Activated naive CD4-positive, alpha-beta T cell treated with anti-CD3 and anti-CD28 coated beads for 36 hours (primary cell): ENCODE data around the gene NR1H2. TPM values are rescaled to one million over a fixed set of nuclear protein-coding genes. Genes with fewer than 3 reads are reported as not detected.
"Not testable (repeated sequence)": the region's sequence is repeated elsewhere in the genome, so short reads cannot be mapped to it uniquely, and the experiment has no call there.

ENCODE experiments used
- CTCF ChIA-PET: fragments of 350-600 bp; sonication (Branson Sonifier 250); formaldehyde crosslinking; loops from one replicate; lab custom pipeline; 2021; ENCODE audit warnings: antibody characterized with exemption; lab: Charles Lee
- DNase-seq: peaks from one replicate; pipeline ENCODE4 v3.0.0-alpha.2; 2020
- H3K27ac Mint-ChIP-seq: one replicate; pipeline ENCODE4 v1.8.0; 2021; ENCODE audit warnings: mild to moderate bottlenecking, mixed read lengths
- H3K27me3 Mint-ChIP-seq: one replicate; pipeline ENCODE4 v1.8.0; 2021; ENCODE audit warnings: low read depth, mixed read lengths
- H3K36me3 Mint-ChIP-seq: one replicate; pipeline ENCODE4 v1.8.0; 2021; ENCODE audit warnings: low read depth, mixed read lengths
- H3K4me1 Mint-ChIP-seq: one replicate; pipeline ENCODE4 v1.8.0; 2021; ENCODE audit warnings: low read depth, mixed read lengths
- H3K4me3 Mint-ChIP-seq: one replicate; pipeline ENCODE4 v1.8.0; 2021; ENCODE audit warnings: mild to moderate bottlenecking, moderate library complexity, mixed read lengths
- H3K9me3 Mint-ChIP-seq: one replicate; pipeline ENCODE4 v1.8.0; 2021; ENCODE audit warnings: mixed read lengths
- intact Hi-C: fragments of 100-400 bp; cut with micrococcal nuclease; formaldehyde crosslinking; loops from one replicate; pipeline ENCODE4 v1.15.1; 2023
- total RNA-seq, 2 experiments: library from RNA; stranded (reverse); gene quantifications; one replicate each; pipeline ENCODE4 v1.2.3, GENCODE V29; 2021

NR1H2 gene
- total RNA-seq, 2 experiments from 2014 or later, result 47.2 to 49.3 TPM

GRCh38 chr19:50352242-50352641 is 24.0 kb upstream of the NR1H2 start:
- no peak overlapping the region for H3K4me3 Mint-ChIP-seq
- intact Hi-C loops, result no loop called here

GRCh38 chr19:50353487-50353880 is 22.8 kb upstream of the NR1H2 start:
- CTCF ChIA-PET, result interaction anchor here (0.6 to 1.2 kb wide), 4 partner anchors 16 to 203 kb away, joined by 3 to 5 read pairs (median 4); no protein-coding TSS in a partner anchor
- H3K36me3 Mint-ChIP-seq, H3K27me3 Mint-ChIP-seq, H3K27ac Mint-ChIP-seq, intact Hi-C loops, H3K4me3 Mint-ChIP-seq, H3K9me3 Mint-ChIP-seq, DNase-seq: not testable (repeated sequence)
- H3K4me1 Mint-ChIP-seq, result peaks cover 11% of the 10 kb centered on the region

More at GRCh38 chr19:50352242-50352641, 24.0 kb upstream of the NR1H2 start:
- Mint-ChIP-seq H3K27ac (no peak overlapping the region), H3K36me3 (no peaks in the 10 kb centered on the region), H3K27me3 (peaks cover 2% of the 10 kb centered on the region), H3K4me1 (peaks cover 20% of the 10 kb centered on the region), H3K9me3 (no peaks in the 10 kb centered on the region)
- CTCF ChIA-PET, result interaction anchor here (1.0 kb wide), 1 partner anchor 101 kb away, joined by 3 read pairs; no protein-coding TSS in a partner anchor
- no peak for DNase-seq

GRCh38 chr19:50356691-50357177 is 19.5 kb upstream of the NR1H2 start:
- DNase-seq, result no peak
- H3K27me3 Mint-ChIP-seq, result no peaks in the 10 kb centered on the region
- peaks cover 38% of the 10 kb centered on the region for H3K4me1 Mint-ChIP-seq
- peaks cover 29% of the 10 kb centered on the region for H3K36me3 Mint-ChIP-seq
- intact Hi-C loops, result loop anchor here (1.0 to 5.0 kb wide), 9 partner anchors 9 to 200 kb away; partner anchors contain the start of genes EMC10, GARIN5A, JOSD2 and KCNC3
- CTCF ChIA-PET, result interaction anchor here (0.7 to 2.6 kb wide), 18 partner anchors 9 to 200 kb away, joined by 3 to 19 read pairs (median 5); partner anchors contain the start of genes JOSD2 and NR1H2
- peak overlapping the region; percentile 92 for H3K27ac Mint-ChIP-seq
- H3K9me3 Mint-ChIP-seq, result peaks cover 2% of the 10 kb centered on the region
- H3K4me3 Mint-ChIP-seq, result peak overlapping the region; percentile 82

DNA sequence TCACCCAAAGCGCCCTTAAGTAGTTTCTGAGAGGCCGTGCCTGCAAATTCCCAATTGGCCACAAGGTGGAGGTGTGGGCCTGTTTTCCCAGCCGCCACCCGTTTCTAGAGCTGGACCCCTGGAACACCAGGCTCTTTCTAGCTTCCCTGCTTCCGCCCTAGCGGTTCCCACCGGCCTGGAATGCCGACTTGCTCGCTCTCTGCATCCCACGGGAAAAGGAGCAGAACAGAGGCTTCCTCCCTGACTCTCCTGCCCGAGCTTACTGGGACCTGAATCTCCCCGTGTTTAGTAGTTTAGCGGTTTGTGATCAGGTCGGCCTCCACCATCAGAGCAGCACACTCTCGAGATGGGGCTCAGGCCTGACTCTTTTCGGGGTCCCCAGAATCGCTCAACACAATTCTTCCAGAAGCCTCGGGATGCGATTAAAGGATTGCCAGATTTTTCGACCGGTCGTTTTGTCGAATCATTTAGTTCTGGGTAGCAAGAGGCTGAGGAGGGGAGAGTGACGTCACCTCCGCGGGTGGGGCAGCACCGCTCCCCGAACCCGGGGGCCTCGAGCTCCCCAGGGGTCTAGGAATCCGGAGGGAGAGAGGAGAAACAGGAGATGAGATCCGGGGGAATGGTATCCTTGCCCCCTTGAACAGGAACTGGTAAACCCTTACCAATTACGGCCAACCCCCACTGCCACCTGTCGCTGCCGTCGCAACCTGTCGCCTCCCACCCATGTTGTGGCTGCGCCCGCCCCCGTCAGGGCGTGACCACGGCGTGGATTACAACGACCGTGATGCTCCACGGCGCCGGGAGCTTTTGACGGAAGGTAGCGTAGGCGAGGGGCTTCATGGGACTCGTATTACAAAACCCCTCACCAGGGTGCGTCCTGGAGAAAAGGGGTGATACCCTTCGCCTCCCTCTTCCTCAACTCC is 18.8 kb upstream of the NR1H2 start:
- Mint-ChIP-seq H3K27me3 (no peaks in the 10 kb centered on the region), H3K36me3 (peaks cover 31% of the 10 kb centered on the region), H3K27ac (peak overlapping the region; percentile 92), H3K4me1 (peaks cover 45% of the 10 kb centered on the region), H3K4me3 (peak overlapping the region; percentile 82), H3K9me3 (peaks cover 2% of the 10 kb centered on the region)
- DNase-seq, result peak; percentile 91
- intact Hi-C loops, result loop anchor here (1.0 to 5.0 kb wide), 9 partner anchors 10 to 199 kb away; partner anchors contain the start of genes EMC10, GARIN5A, JOSD2 and KCNC3
- CTCF ChIA-PET, result interaction anchor here (0.6 to 2.6 kb wide), 21 partner anchors 9 to 199 kb away, joined by 3 to 19 read pairs (median 4); partner anchors contain the start of genes JOSD2 and NR1H2

DNA sequence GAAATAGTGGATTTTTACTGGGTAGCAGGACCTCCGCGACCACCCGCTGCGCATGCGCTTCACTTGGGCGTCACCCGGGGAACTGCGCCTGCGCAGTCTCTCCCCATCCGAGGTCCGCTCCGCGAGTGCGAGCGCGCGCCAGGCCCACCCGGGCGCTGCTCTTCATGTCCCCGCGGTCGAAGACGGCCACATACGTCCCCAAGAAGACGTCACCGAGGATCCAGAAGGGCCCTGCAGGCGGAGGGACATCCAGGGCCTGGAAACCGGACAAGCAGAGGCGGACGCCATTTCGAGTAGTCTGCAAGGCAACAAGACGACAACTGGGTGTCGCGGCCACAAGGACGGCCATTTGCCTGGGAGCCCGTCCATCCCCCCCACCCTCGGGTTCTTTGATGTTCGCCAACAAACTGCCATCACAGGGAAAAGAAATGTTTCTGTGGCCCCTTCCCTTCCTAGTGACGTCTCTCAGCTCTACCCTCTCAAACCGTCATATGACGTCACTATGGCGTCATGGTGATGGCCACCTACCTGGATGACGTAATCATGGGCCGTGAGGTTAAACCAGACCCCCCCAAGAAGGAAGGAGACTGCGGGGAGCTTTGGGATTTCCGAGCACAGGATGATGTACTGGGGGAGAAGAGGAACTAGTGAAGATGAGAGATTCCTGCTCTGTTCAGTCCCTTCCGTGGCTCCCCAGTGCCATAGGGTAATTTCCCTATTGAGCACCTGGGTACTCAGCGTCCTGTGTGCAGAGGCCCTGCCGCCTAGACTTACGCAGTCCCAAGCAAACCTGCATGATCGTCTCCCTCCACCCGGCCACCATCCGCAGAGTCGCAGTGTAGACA is 17.6 kb upstream of the NR1H2 start:
- Mint-ChIP-seq H3K9me3 (peaks cover 2% of the 10 kb centered on the region), H3K27me3 (no peaks in the 10 kb centered on the region), H3K36me3 (peaks cover 31% of the 10 kb centered on the region), H3K4me3 (peak overlapping the region; percentile 82), H3K4me1 (peaks cover 55% of the 10 kb centered on the region), H3K27ac (peak overlapping the region; percentile 92)
- CTCF ChIA-PET, result interaction anchor here (1.6 to 2.6 kb wide), 2 partner anchors 10 to 104 kb away, joined by 9 to 19 read pairs; no protein-coding TSS in a partner anchor
- intact Hi-C loops, result loop anchor here (5.0 kb wide), 1 partner anchor 119 kb away; the partner anchor contains the start of genes EMC10 and GARIN5A
- DNase-seq, result peak; percentile 76

DNA sequence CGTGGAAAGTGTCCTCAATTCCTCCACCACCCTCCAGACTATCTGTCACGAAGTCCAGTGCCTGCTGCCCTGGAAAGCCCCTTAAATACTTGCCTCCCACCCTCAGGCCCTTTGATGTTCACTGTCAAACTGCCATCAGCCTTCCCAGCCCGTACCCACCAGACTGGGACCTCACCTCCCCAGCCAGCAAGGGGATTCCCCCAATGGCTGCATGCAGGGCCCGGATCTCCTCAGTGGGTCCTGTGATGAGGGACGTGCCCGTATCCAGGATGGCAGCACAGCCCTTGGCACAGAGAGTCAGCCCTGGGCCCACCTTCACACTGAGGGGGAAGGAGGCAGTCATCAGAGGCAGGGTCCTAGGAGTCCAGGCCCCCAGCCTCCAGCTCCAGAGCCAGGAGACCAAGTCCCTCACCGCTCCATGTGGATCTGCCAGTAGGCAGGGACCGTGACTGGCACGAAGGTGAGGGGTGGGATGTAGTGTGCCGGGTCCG is 16.9 kb upstream of the NR1H2 start:
- peaks cover 33% of the 10 kb centered on the region for H3K36me3 Mint-ChIP-seq
- intact Hi-C loops, result loop anchor here (5.0 kb wide), 1 partner anchor 118 kb away; the partner anchor contains the start of genes EMC10 and GARIN5A

DNA sequence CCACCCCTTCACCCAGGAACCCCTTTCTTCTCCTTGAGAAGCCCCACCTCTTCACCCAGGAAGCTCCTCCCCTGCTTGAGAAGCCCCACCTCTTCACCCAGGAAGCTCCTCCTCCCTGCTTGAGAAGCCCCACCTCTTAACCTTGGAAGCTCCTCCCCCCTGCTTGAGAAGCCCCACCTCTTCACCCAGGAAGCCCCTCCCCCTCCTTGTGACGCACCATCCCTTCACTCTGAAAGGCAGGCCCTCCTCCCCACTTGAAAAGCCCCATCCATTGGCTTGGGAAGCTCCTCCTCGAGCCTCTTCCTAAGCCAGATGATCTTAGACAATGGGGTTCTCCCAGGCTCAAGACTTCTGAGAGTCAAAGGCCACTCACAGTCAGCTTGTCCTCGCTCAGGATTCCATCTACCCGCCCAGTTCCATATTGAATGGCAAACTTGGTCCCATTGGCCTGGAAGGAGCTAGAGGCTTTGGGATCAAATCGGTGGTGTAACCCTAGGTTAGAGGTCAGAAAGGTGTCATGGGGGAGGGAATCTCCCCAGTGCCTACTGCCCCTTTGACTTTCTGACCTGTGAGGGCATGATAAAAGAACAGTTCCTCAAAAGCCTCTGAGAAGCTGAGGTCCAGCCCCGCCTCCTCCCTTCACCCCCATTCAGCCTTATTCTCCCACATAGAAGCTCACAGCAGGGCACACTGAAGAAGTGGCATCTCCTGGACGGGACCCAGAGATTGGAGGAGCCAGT is 14.8 kb upstream of the NR1H2 start:
- peak; percentile 66 for DNase-seq
- H3K4me3 Mint-ChIP-seq, result peak overlapping the region; percentile 22
- peaks cover 77% of the 10 kb centered on the region for H3K4me1 Mint-ChIP-seq
- peaks cover 33% of the 10 kb centered on the region for H3K36me3 Mint-ChIP-seq
- intact Hi-C loops, result loop anchor here (1.0 to 10.0 kb wide), 2 partner anchors 23 to 293 kb away; partner anchors contain the start of gene POLD1
- peaks cover 2% of the 10 kb centered on the region for H3K9me3 Mint-ChIP-seq
- CTCF ChIA-PET, result interaction anchor here (0.6 to 0.7 kb wide), 2 partner anchors 15 to 46 kb away, joined by 3 read pairs; no protein-coding TSS in a partner anchor
- H3K27ac Mint-ChIP-seq, result peak overlapping the region; percentile 92
- H3K27me3 Mint-ChIP-seq, result no peaks in the 10 kb centered on the region

More for the DNA sequence above, 16.9 kb upstream of the NR1H2 start:
- CTCF ChIA-PET, result interaction anchor here (1.0 kb wide), 1 partner anchor 10 kb away, joined by 5 read pairs; no protein-coding TSS in a partner anchor
- Mint-ChIP-seq H3K9me3 (peaks cover 2% of the 10 kb centered on the region), H3K4me3 (peak overlapping the region; percentile 82), H3K27me3 (no peaks in the 10 kb centered on the region), H3K4me1 (peaks cover 59% of the 10 kb centered on the region), H3K27ac (peak overlapping the region; percentile 92)
- DNase-seq, result no peak

- DNase-seq, result peak; percentile 49
- Mint-ChIP-seq H3K4me3 (peak overlapping the region; percentile 22), H3K27ac (peak overlapping the region; percentile 92), H3K27me3 (no peaks in the 10 kb centered on the region), H3K36me3 (peaks cover 33% of the 10 kb centered on the region), H3K9me3 (peaks cover 2% of the 10 kb centered on the region), H3K4me1 (peaks cover 75% of the 10 kb centered on the region)
- intact Hi-C loops, result loop anchor here (1.0 to 10.0 kb wide), 2 partner anchors 22 to 293 kb away; partner anchors contain the start of gene POLD1
- CTCF ChIA-PET, result interaction anchor here (0.6 kb wide), 1 partner anchor 46 kb away, joined by 3 read pairs; no protein-coding TSS in a partner anchor
Measured at GRCh38 chr19:50362030-50362412, 14.2 kb upstream of the NR1H2 start.

- Mint-ChIP-seq H3K27ac (peak overlapping the region; percentile 92), H3K9me3 (peaks cover 2% of the 10 kb centered on the region), H3K4me1 (peaks cover 80% of the 10 kb centered on the region), H3K36me3 (peaks cover 33% of the 10 kb centered on the region), H3K4me3 (peak overlapping the region; percentile 55), H3K27me3 (no peaks in the 10 kb centered on the region)
- CTCF ChIA-PET, result interaction anchor here (1.5 to 2.1 kb wide), 2 partner anchors 13 to 97 kb away, joined by 4 to 5 read pairs; partner anchors contain the start of gene NR1H2
- intact Hi-C loops, result loop anchor here (1.0 to 10.0 kb wide), 3 partner anchors 16 to 292 kb away; partner anchors contain the start of gene POLD1
- peak; percentile 80 for DNase-seq
Measured at GRCh38 chr19:50362656-50363424, 13.4 kb upstream of the NR1H2 start.
